ENCODE data around the gene TMEM256. TPM values are rescaled to one million over a fixed set of nuclear protein-coding genes. Genes with fewer than 3 reads are reported as not detected.

The TMEM256 gene
- total RNA-seq, 2 donors from 2014 or later, result 133 to 175 TPM

DNA sequence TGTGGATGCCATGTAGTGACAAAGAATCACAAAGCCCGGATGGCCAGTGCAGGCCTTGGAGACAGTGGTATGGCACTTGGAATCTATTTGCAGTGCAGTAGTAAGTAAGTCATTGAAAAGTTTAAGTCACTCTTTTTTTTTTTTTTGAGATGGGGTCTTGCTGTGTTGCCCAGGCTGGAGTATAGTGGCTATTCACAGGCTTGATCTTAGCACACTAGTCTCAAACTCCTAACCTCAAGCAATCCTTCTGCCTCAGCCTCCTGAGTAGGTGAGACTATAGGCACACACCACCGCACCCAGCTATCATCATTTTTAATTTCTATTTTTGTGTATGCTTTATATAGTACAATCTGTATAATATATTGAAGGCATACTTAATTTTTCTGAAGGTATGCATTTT is 5.3 kb downstream of the TMEM256 start:
- Mint-ChIP-seq H3K4me1 (peaks cover 14% of the 10 kb centered on the region), H3K9me3 (no peaks in the 10 kb centered on the region), H3K4me3 (no peak overlapping the region), H3K27me3 (ENCODE audit: insufficient read depth) (peaks cover 9% of the 10 kb centered on the region), H3K36me3 (ENCODE audit: low read depth) (peaks cover 10% of the 10 kb centered on the region), H3K27ac (no peak overlapping the region)
- no peak for DNase-seq
- Histone ChIP-seq H3K4me3 (ENCODE audit: low read length) (no peak overlapping the region), H3K9ac (ENCODE audit: extremely low read depth, low read length, poor library complexity, severe bottlenecking) (no peak overlapping the region), H3K4me1 (ENCODE audit: control insufficient read depth, insufficient read depth, low read length) (peaks cover under 1% of the 10 kb centered on the region), H3K27me3 (ENCODE audit: control insufficient read depth, insufficient read depth, low read length, poor library complexity, severe bottlenecking) (no peaks in the 10 kb centered on the region), H3K9me3 (ENCODE audit: control insufficient read depth, low read length) (no peaks in the 10 kb centered on the region), H3K36me3 (ENCODE audit: control insufficient read depth, insufficient read depth, low read length) (peaks cover 5% of the 10 kb centered on the region), H3K27ac (ENCODE audit: low read depth, low read length) (no peak overlapping the region)
- 84 to 100% methylated on average over 1 of the region's 2 CpGs for WGBS, 2 experiments (ENCODE audit: insufficient coverage in 1 of 2, insufficient read length in 1 of 2)
- TF ChIP-seq, protein P1, sequence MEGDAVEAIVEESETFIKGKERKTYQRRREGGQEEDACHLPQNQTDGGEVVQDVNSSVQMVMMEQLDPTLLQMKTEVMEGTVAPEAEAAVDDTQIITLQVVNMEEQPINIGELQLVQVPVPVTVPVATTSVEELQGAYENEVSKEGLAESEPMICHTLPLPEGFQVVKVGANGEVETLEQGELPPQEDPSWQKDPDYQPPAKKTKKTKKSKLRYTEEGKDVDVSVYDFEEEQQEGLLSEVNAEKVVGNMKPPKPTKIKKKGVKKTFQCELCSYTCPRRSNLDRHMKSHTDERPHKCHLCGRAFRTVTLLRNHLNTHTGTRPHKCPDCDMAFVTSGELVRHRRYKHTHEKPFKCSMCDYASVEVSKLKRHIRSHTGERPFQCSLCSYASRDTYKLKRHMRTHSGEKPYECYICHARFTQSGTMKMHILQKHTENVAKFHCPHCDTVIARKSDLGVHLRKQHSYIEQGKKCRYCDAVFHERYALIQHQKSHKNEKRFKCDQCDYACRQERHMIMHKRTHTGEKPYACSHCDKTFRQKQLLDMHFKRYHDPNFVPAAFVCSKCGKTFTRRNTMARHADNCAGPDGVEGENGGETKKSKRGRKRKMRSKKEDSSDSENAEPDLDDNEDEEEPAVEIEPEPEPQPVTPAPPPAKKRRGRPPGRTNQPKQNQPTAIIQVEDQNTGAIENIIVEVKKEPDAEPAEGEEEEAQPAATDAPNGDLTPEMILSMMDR (conservative IDR thresholded peaks at IDR 0.05), result no peak

- Mint-ChIP-seq H3K27ac (no peak overlapping the region), H3K27me3 (ENCODE audit: insufficient read depth) (peaks cover 12% of the 10 kb centered on the region), H3K4me1 (peaks cover 4% of the 10 kb centered on the region), H3K4me3 (no peak overlapping the region), H3K9me3 (no peaks in the 10 kb centered on the region), H3K36me3 (ENCODE audit: low read depth) (peaks cover 5% of the 10 kb centered on the region)
- TF ChIP-seq, protein P1 (conservative IDR thresholded peaks at IDR 0.05), result no peak
- 90 to 94% methylated on average over 3 to 4 of the region's 4 CpGs for WGBS, 2 experiments (ENCODE audit: insufficient coverage in 1 of 2, insufficient read length in 1 of 2)
- no peak overlapping the region for H3K4me3 ChIP-seq (ENCODE audit: low read length)
- H3K4me1 ChIP-seq (ENCODE audit: control insufficient read depth, insufficient read depth, low read length), result peaks cover 3% of the 10 kb centered on the region
- no peak overlapping the region for H3K9ac ChIP-seq (ENCODE audit: extremely low read depth, low read length, poor library complexity, severe bottlenecking)
- peak; percentile 46 for DNase-seq
- peaks cover 12% of the 10 kb centered on the region for H3K36me3 ChIP-seq (ENCODE audit: control insufficient read depth, insufficient read depth, low read length)
- H3K27ac ChIP-seq (ENCODE audit: low read depth, low read length), result no peak overlapping the region
- H3K27me3 ChIP-seq (ENCODE audit: control insufficient read depth, insufficient read depth, low read length, poor library complexity, severe bottlenecking), result no peaks in the 10 kb centered on the region
- H3K9me3 ChIP-seq (ENCODE audit: control insufficient read depth, low read length), result no peaks in the 10 kb centered on the region
Observed at GRCh38 chr17:7396147-7396546, 7.8 kb downstream of the TMEM256 start.

- peak within 1 kb of the TSS; percentile 85 for H3K4me3 ChIP-seq (ENCODE audit: low read length)
- H3K9me3 Mint-ChIP-seq, result no peaks in the 10 kb centered on the region
- peak within 1 kb of the TSS; percentile 79 for H3K27ac ChIP-seq (ENCODE audit: low read depth, low read length)
- TF ChIP-seq, protein P1 (conservative IDR thresholded peaks at IDR 0.05), result peak; percentile 78
- peak within 1 kb of the TSS; percentile 50 for H3K9ac ChIP-seq (ENCODE audit: extremely low read depth, low read length, poor library complexity, severe bottlenecking)
- peaks cover 6% of the 10 kb centered on the region for H3K36me3 Mint-ChIP-seq (ENCODE audit: low read depth)
- peak within 1 kb of the TSS; percentile 59 for H3K4me3 Mint-ChIP-seq
- WGBS, 2 experiments (ENCODE audit: insufficient coverage in 1 of 2, insufficient read length in 1 of 2), result 0 to 1% methylated on average over 34 to 71 of the region's 71 CpGs
- H3K27ac Mint-ChIP-seq, result peak within 1 kb of the TSS; percentile 61
- no peaks in the 10 kb centered on the region for H3K9me3 ChIP-seq (ENCODE audit: control insufficient read depth, low read length)
- H3K4me1 ChIP-seq (ENCODE audit: control insufficient read depth, insufficient read depth, low read length), result peaks cover 3% of the 10 kb centered on the region
- DNase-seq, result peak; percentile 97
- H3K36me3 ChIP-seq (ENCODE audit: control insufficient read depth, insufficient read depth, low read length), result peaks cover 21% of the 10 kb centered on the region
- no peaks in the 10 kb centered on the region for H3K27me3 ChIP-seq (ENCODE audit: control insufficient read depth, insufficient read depth, low read length, poor library complexity, severe bottlenecking)
- H3K4me1 Mint-ChIP-seq, result peaks cover 4% of the 10 kb centered on the region
- H3K27me3 Mint-ChIP-seq (ENCODE audit: insufficient read depth), result peaks cover 12% of the 10 kb centered on the region
Observed at GRCh38 chr17:7394452-7395191, 9.3 kb downstream of the TMEM256 start, which contains the start of gene PLSCR3. Gene PLSCR3, minus strand, starts transcription at chr17:7394525. Its CDS starts 415 bp downstream, at chr17:7394110.
